ENCODE measurements around the gene HSD17B8.

- TF ChIP-seq, protein P1, sequence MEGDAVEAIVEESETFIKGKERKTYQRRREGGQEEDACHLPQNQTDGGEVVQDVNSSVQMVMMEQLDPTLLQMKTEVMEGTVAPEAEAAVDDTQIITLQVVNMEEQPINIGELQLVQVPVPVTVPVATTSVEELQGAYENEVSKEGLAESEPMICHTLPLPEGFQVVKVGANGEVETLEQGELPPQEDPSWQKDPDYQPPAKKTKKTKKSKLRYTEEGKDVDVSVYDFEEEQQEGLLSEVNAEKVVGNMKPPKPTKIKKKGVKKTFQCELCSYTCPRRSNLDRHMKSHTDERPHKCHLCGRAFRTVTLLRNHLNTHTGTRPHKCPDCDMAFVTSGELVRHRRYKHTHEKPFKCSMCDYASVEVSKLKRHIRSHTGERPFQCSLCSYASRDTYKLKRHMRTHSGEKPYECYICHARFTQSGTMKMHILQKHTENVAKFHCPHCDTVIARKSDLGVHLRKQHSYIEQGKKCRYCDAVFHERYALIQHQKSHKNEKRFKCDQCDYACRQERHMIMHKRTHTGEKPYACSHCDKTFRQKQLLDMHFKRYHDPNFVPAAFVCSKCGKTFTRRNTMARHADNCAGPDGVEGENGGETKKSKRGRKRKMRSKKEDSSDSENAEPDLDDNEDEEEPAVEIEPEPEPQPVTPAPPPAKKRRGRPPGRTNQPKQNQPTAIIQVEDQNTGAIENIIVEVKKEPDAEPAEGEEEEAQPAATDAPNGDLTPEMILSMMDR (IDR thresholded peaks at IDR 0.05): no peak
- no peak for TF ChIP-seq EP300 (IDR thresholded peaks at IDR 0.05)
Observed at GRCh38 chr6:33168639-33169038, 35.8 kb upstream of the HSD17B8 start.
